ENCODE data around the gene HNRNPK. TPM values are rescaled to one million over a fixed set of nuclear protein-coding genes. Genes with fewer than 3 reads are reported as not detected.

HNRNPK gene
- total RNA-seq, 1 donor from 2014 or later = 261 TPM

DNA sequence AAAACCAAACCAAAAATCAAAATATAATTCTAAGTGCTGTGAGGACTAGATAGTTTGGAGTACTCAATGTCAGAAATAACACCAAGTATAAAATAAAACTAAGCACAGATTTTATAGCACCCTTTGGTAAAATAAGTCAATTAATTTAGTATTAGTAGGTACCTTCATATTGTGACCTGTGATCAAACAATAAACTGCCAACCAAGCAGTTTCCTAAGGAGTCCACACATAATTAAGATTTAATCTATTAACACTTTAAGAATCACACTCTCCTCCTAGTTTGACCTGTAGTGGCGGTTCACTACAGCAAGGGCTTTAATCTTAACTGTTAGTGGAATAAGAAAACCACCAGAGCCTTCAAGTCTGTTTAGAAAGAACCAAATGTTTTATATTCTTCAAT lies 2.8 kb downstream of the HNRNPK start:
- Histone ChIP-seq H3K4me1 (peaks cover 88% of the 10 kb centered on the region), H3K27me3 (ENCODE audit: low read depth) (no peaks in the 10 kb centered on the region), H3K9me3 (replicated peaks) (no peaks in the 10 kb centered on the region), H3K27ac (replicated peaks) (no peak overlapping the region), H3K36me3 (peaks cover 57% of the 10 kb centered on the region), H3K4me3 (peak overlapping the region; percentile 97)
- intact Hi-C loops (cut with micrococcal nuclease) = no loop called here
- DNase-seq = no peak
- no peak for TF ChIP-seq CTCF (IDR thresholded peaks at IDR 0.05; ENCODE audit: borderline replicate concordance)

DNA sequence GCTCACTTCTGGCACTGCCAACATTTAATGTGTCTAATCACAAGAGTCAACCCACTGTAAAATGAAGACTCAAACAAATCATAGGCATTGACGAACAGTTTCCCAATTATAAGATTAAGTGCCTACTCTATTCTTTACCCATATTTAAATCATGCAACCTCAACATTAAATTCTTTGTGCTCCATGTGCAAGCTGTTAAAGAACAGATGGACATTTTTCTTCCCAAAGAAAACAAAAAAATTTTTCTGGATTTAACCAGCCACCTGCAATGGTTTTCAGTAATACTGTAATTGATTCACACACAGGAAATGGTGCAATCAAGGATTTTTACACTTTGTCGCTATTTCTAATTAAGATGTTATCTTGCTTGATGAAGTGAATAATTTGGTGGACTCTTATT lies 3.6 kb downstream of the HNRNPK start:
- Histone ChIP-seq H3K36me3 (peaks cover 65% of the 10 kb centered on the region), H3K27ac (replicated peaks) (no peak overlapping the region), H3K4me3 (peak overlapping the region; percentile 97), H3K9me3 (replicated peaks) (no peaks in the 10 kb centered on the region), H3K4me1 (peaks cover 82% of the 10 kb centered on the region), H3K27me3 (ENCODE audit: low read depth) (no peaks in the 10 kb centered on the region)
- DNase-seq = no peak
- intact Hi-C loops (cut with micrococcal nuclease) = no loop called here
- TF ChIP-seq CTCF (IDR thresholded peaks at IDR 0.05; ENCODE audit: borderline replicate concordance) = no peak

GRCh38 chr9:83975300-83975699 lies 4.7 kb downstream of the HNRNPK start:
- Histone ChIP-seq H3K27me3 (ENCODE audit: low read depth) (no peaks in the 10 kb centered on the region), H3K4me1 (peaks cover 74% of the 10 kb centered on the region), H3K4me3 (no peak overlapping the region), H3K36me3 (peaks cover 76% of the 10 kb centered on the region), H3K9me3 (replicated peaks) (no peaks in the 10 kb centered on the region), H3K27ac (replicated peaks) (no peak overlapping the region)
- no peak for TF ChIP-seq CTCF (IDR thresholded peaks at IDR 0.05; ENCODE audit: borderline replicate concordance)
- DNase-seq = no peak
- intact Hi-C loops (cut with micrococcal nuclease) = no loop called here

DNA sequence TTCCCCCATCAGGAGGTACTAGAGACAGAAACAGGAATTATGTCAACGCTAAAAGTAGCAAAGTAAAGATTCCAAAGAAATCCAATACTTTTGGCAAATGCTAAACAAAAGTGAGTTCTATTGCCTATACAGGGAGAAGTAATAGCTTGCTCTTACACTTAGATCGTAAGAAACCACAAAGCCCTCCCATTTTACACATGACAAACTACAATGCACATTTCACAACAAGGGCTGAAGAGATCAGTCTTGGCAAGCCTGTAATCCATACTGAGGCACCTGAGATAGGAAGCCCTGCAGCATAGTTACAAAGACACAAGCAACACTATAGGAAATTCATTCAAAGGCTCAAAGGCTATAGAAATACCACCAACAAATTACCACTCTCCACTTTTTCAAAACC lies 7.7 kb downstream of the HNRNPK start:
- no peak overlapping the region for H3K27ac ChIP-seq (replicated peaks)
- intact Hi-C loops (cut with micrococcal nuclease) = no loop called here
- peaks cover 97% of the 10 kb centered on the region for H3K36me3 ChIP-seq
- TF ChIP-seq CTCF (IDR thresholded peaks at IDR 0.05; ENCODE audit: borderline replicate concordance) = no peak
- no peak for DNase-seq
- peaks cover 51% of the 10 kb centered on the region for H3K4me1 ChIP-seq
- H3K27me3 ChIP-seq (ENCODE audit: low read depth) = no peaks in the 10 kb centered on the region
- no peak overlapping the region for H3K4me3 ChIP-seq
- H3K9me3 ChIP-seq (replicated peaks) = no peaks in the 10 kb centered on the region

- DNase-seq = no peak
- Histone ChIP-seq H3K36me3 (peaks cover 97% of the 10 kb centered on the region), H3K4me3 (no peak overlapping the region), H3K27ac (replicated peaks) (no peak overlapping the region), H3K9me3 (replicated peaks) (no peaks in the 10 kb centered on the region), H3K4me1 (peaks cover 43% of the 10 kb centered on the region), H3K27me3 (ENCODE audit: low read depth) (no peaks in the 10 kb centered on the region)
- no peak for TF ChIP-seq CTCF (IDR thresholded peaks at IDR 0.05; ENCODE audit: borderline replicate concordance)
- intact Hi-C loops (cut with micrococcal nuclease) = no loop called here
Measured at GRCh38 chr9:83971485-83971884, 8.5 kb downstream of the HNRNPK start.

- Histone ChIP-seq H3K27ac (replicated peaks) (no peak overlapping the region), H3K27me3 (ENCODE audit: low read depth) (no peaks in the 10 kb centered on the region), H3K4me1 (peaks cover 29% of the 10 kb centered on the region), H3K36me3 (peaks cover 84% of the 10 kb centered on the region), H3K4me3 (no peak overlapping the region), H3K9me3 (replicated peaks) (no peaks in the 10 kb centered on the region)
- no peak for TF ChIP-seq CTCF (IDR thresholded peaks at IDR 0.05; ENCODE audit: borderline replicate concordance)
- intact Hi-C loops (cut with micrococcal nuclease) = no loop called here
- no peak for DNase-seq
Measured at GRCh38 chr9:83969602-83970001, 10.4 kb downstream of the HNRNPK start.

Measured in left ventricle myocardium inferior (tissue), 1 donor.